ENCODE data around the gene CRY2.

Gene CRY2

GRCh38 chr11:45879803-45880686 lies 32.8 kb downstream of the CRY2 start:
- no peak for DNase-seq (ENCODE audit: low read depth)
- no peak overlapping the region for H3K4me3 ChIP-seq (ENCODE audit: low read depth, low read length)
- TF ChIP-seq CTCF (IDR thresholded peaks at IDR 0.05; ENCODE audit: insufficient read depth, low read depth, low read length, missing control alignments), result no peak

GRCh38 chr11:45880772-45881570 lies 33.7 kb downstream of the CRY2 start:
- no peak for TF ChIP-seq CTCF (IDR thresholded peaks at IDR 0.05; ENCODE audit: insufficient read depth, low read depth, low read length, missing control alignments)
- no peak overlapping the region for H3K4me3 ChIP-seq (ENCODE audit: low read depth, low read length)
- DNase-seq (ENCODE audit: low read depth), result no peak

- DNase-seq (ENCODE audit: low read depth), result no peak
- TF ChIP-seq CTCF (IDR thresholded peaks at IDR 0.05; ENCODE audit: insufficient read depth, low read depth, low read length, missing control alignments), result no peak
- H3K4me3 ChIP-seq (ENCODE audit: low read depth, low read length), result no peak overlapping the region
Observed at GRCh38 chr11:45881708-45882368, 34.6 kb downstream of the CRY2 start.

- no peak for DNase-seq (ENCODE audit: low read depth)
- TF ChIP-seq CTCF (IDR thresholded peaks at IDR 0.05; ENCODE audit: insufficient read depth, low read depth, low read length, missing control alignments), result no peak
- H3K4me3 ChIP-seq (ENCODE audit: low read depth, low read length), result no peak overlapping the region
Observed at GRCh38 chr11:45884596-45885185, 37.4 kb downstream of the CRY2 start.

GRCh38 chr11:45885274-45885920 lies 38.1 kb downstream of the CRY2 start, which contains the start of gene MAPK8IP1:
MAPK8IP1 (plus strand) TSS chr11:45885651; CDS start chr11:45885821, 170 bp downstream.
- peak; percentile 53 for DNase-seq (ENCODE audit: low read depth)
- no peak within 1 kb of the TSS for H3K4me3 ChIP-seq (ENCODE audit: low read depth, low read length)
- TF ChIP-seq CTCF (IDR thresholded peaks at IDR 0.05; ENCODE audit: insufficient read depth, low read depth, low read length, missing control alignments), result no peak

Data from GM12865 (cell line).